HG02938 (cell line): ENCODE results near the gene TEKT2.

ENCODE experiments used
- ATAC-seq: cut with Tn5 transposase; IDR thresholded peaks from one replicate; pipeline ENCODE4 v1.9.1; 2021; ENCODE audit warnings: mild to moderate bottlenecking, moderate library complexity; ENCODE audit not compliant: unreplicated experiment

TEKT2 gene

GRCh38 chr1:36086529-36087232, 2.8 kb downstream of the TEKT2 start:
- no peak for ATAC-seq

- ATAC-seq = no peak
Measured at GRCh38 chr1:36087233-36088123, 3.6 kb downstream of the TEKT2 start.

- ATAC-seq = no peak
Measured at GRCh38 chr1:36088265-36088576, 4.3 kb downstream of the TEKT2 start.

GRCh38 chr1:36088577-36089392, 4.9 kb downstream of the TEKT2 start, which contains the start of gene ADPRS:
TSS of gene ADPRS (plus strand) at chr1:36088892. CDS start at chr1:36088905, 13 bp downstream.
- peak; percentile 64 for ATAC-seq

GRCh38 chr1:36089393-36090121, 5.7 kb downstream of the TEKT2 start:
- ATAC-seq = no peak

- no peak for ATAC-seq
Measured at GRCh38 chr1:36091141-36091540, 7.2 kb downstream of the TEKT2 start.

- ATAC-seq = no peak
Measured at GRCh38 chr1:36091698-36092097, 7.8 kb downstream of the TEKT2 start.

- ATAC-seq = no peak
Measured at GRCh38 chr1:36092166-36092797, 8.4 kb downstream of the TEKT2 start.

- no peak for ATAC-seq
Measured at GRCh38 chr1:36092798-36093185, 8.9 kb downstream of the TEKT2 start.

- ATAC-seq = no peak
Measured at GRCh38 chr1:36093226-36093625, 9.3 kb downstream of the TEKT2 start.

- no peak for ATAC-seq
Measured at GRCh38 chr1:36093929-36094328, 10.0 kb downstream of the TEKT2 start.

GRCh38 chr1:36094621-36095061, 10.7 kb downstream of the TEKT2 start:
- ATAC-seq = no peak

GRCh38 chr1:36095760-36096405, 12.0 kb downstream of the TEKT2 start:
- ATAC-seq = no peak

- no peak for ATAC-seq
Measured at GRCh38 chr1:36096500-36097432, 12.9 kb downstream of the TEKT2 start.

- ATAC-seq = no peak
Measured at GRCh38 chr1:36097693-36098585, 14.0 kb downstream of the TEKT2 start.

GRCh38 chr1:36098650-36099365, 14.9 kb downstream of the TEKT2 start:
- ATAC-seq = no peak
